Measurements from ENCODE around the gene TRPM3.

The TRPM3 gene

GRCh38 chr9:70940605-70941004 lies 180.8 kb downstream of the TRPM3 start:
- DNase-seq: no peak

- DNase-seq: no peak
Observed at GRCh38 chr9:70936536-70936935, 184.9 kb downstream of the TRPM3 start.

GRCh38 chr9:70935856-70936255 lies 185.6 kb downstream of the TRPM3 start:
- DNase-seq: no peak

- no peak for DNase-seq
Observed at GRCh38 chr9:70934642-70935041, 186.8 kb downstream of the TRPM3 start.

GRCh38 chr9:70933321-70933720 lies 188.1 kb downstream of the TRPM3 start:
- no peak for DNase-seq

- no peak for DNase-seq
Observed at GRCh38 chr9:70932097-70932496, 189.3 kb downstream of the TRPM3 start.

GRCh38 chr9:70927530-70927929 lies 193.9 kb downstream of the TRPM3 start:
- no peak for DNase-seq

- peak; percentile 58 for DNase-seq
Observed at GRCh38 chr9:70924895-70925547, 196.4 kb downstream of the TRPM3 start.

GRCh38 chr9:70924380-70924779 lies 197.0 kb downstream of the TRPM3 start:
- no peak for DNase-seq

GRCh38 chr9:70923961-70924360 lies 197.5 kb downstream of the TRPM3 start:
- no peak for DNase-seq

- no peak for DNase-seq
Observed at GRCh38 chr9:70921136-70921535, 200.3 kb downstream of the TRPM3 start.

GRCh38 chr9:70917277-70917676 lies 204.1 kb downstream of the TRPM3 start:
- no peak for DNase-seq

- no peak for DNase-seq
Observed at GRCh38 chr9:70911791-70912190, 209.6 kb downstream of the TRPM3 start.

- no peak for DNase-seq
Observed at GRCh38 chr9:70910598-70910997, 210.8 kb downstream of the TRPM3 start.

- no peak for DNase-seq
Observed at GRCh38 chr9:70902692-70903131, 218.7 kb downstream of the TRPM3 start.

- DNase-seq: no peak
Observed at GRCh38 chr9:70902171-70902570, 219.2 kb downstream of the TRPM3 start.

- DNase-seq: no peak
Observed at GRCh38 chr9:70901746-70902145, 219.7 kb downstream of the TRPM3 start.

- no peak for DNase-seq
Observed at GRCh38 chr9:70901013-70901412, 220.4 kb downstream of the TRPM3 start.

- DNase-seq: no peak
Observed at GRCh38 chr9:70893580-70894122, 227.8 kb downstream of the TRPM3 start.

GRCh38 chr9:70888471-70888870 lies 232.9 kb downstream of the TRPM3 start:
- DNase-seq: no peak

- DNase-seq: no peak
Observed at GRCh38 chr9:70887826-70888225, 233.6 kb downstream of the TRPM3 start.

GRCh38 chr9:70883963-70884793 lies 237.2 kb downstream of the TRPM3 start:
- no peak for DNase-seq

- no peak for DNase-seq
Observed at GRCh38 chr9:70883056-70883455, 238.4 kb downstream of the TRPM3 start.

- no peak for DNase-seq
Observed at GRCh38 chr9:70881333-70881732, 240.1 kb downstream of the TRPM3 start.

Measured in NCI-H2029 (cell line).